ENCODE measurements around the gene ZC3H7A. TPM values are rescaled to one million over a fixed set of nuclear protein-coding genes. Genes with fewer than 3 reads are reported as not detected.
A peak's percentile ranks its signal among the peaks of the same experiment; 100 is the strongest.

Gene ZC3H7A
- total and polyA plus RNA-seq, 2 of the 13 experiments (the other 11 are each of a cell fraction or from before 2014, with no cell fraction given), result 29.2 to 36.8 TPM

DNA sequence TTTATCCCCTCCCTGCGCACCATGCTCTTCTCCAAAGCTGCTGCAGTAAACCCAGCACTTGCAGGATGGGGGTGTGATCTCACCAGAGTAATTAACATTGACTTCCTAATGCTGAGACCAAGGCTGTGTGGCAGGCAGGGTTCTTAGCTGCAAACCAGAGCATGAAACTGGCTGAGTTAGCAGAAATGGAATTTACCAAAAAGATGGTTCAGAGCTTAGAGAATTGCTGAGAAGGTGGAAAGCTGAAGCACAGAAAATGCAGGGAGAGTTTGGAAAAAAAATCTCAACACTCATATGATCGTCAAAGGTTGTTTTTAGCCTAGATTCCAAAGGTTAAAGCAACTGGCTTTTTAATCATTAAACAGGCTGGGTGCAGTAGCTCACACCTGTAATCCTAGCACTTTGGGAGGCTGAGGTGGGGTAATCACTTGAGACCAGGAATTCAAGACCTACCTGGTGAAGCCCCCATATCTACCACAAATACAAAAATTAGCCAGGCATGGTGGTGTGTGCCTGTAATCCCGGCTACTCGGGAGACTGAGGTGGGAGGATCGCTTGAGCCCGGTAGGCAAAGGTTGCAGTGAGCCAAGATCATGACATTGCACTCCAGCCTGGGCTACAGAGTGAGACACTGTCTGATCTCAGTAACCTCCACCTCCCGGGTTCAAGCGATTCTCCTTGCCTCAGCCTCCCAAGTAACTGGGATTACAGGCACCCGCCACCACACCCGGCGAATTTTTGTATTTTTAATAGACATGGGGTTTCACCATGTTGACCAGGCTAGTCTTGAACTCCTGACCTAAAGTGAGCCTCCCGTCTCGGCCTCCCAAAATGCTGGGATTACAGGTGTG is 48.4 kb downstream of the ZC3H7A start (continued):
- TF ChIP-seq CCDC6 (CRISPR knock-in tag; IDR thresholded peaks at IDR 0.05) (0 out of 2 replicates have a peak, but pooled peaks have one; percentile 60), ZNF766 (CRISPR knock-in tag; IDR thresholded peaks at IDR 0.05; ENCODE audit: borderline replicate concordance) (0 out of 2 replicates have a peak, but pooled peaks have one; percentile 33), SMARCC2 (IDR thresholded peaks at IDR 0.05) (0 out of 2 replicates have a peak, but pooled peaks have one; percentile 56), ZNF138 (CRISPR knock-in tag; IDR thresholded peaks at IDR 0.05; ENCODE audit: low read depth) (peak; percentile 59; the same call in 1 of the 2 replicates), PITX1 (CRISPR knock-in tag; IDR thresholded peaks at IDR 0.05) (peak; percentile 89), ZNF333 (CRISPR knock-in tag; IDR thresholded peaks at IDR 0.05; ENCODE audit: borderline replicate concordance) (no peak), RFX3 (CRISPR knock-in tag; IDR thresholded peaks at IDR 0.05) (no peak), MTA3 (CRISPR knock-in tag; IDR thresholded peaks at IDR 0.05) (no peak), WIZ (CRISPR knock-in tag; IDR thresholded peaks at IDR 0.05) (no peak; the same call in 1 of the 2 replicates), ELF1 (CRISPR knock-in tag; IDR thresholded peaks at IDR 0.05) (no peak), BHLHE40 (IDR thresholded peaks at IDR 0.05; ENCODE audit: low read length) (no peak), FOXJ3 (CRISPR knock-in tag; IDR thresholded peaks at IDR 0.05; ENCODE audit: borderline replicate concordance) (peak; percentile 74; the same call in 1 of the 2 replicates), ZNF256 (CRISPR knock-in tag; conservative IDR thresholded peaks at IDR 0.05) (peak; percentile 79; the same call in 1 of the 2 replicates), SALL1 (CRISPR knock-in tag; IDR thresholded peaks at IDR 0.05) (peak; percentile 71), JUN (CRISPR knock-in tag; IDR thresholded peaks at IDR 0.05) (no peak), SMYD3 (CRISPR knock-in tag; IDR thresholded peaks at IDR 0.05) (no peak), ZNF225 (CRISPR knock-in tag; IDR thresholded peaks at IDR 0.05) (0 out of 2 replicates have a peak, but pooled peaks have one; percentile 15), MBNL3 (CRISPR knock-in tag; conservative IDR thresholded peaks at IDR 0.05) (no peak), ZFP36 (IDR thresholded peaks at IDR 0.05; ENCODE audit: borderline replicate concordance, low read depth, low read length, partially characterized antibody) (no peak), STAT5B (CRISPR knock-in tag; IDR thresholded peaks at IDR 0.05) (no peak), MED8 (CRISPR knock-in tag; IDR thresholded peaks at IDR 0.05; ENCODE audit: insufficient replicate concordance) (no peak), ZNF292 (CRISPR knock-in tag; IDR thresholded peaks at IDR 0.05; ENCODE audit: borderline replicate concordance, low read depth) (peak; percentile 81), MIXL1 (CRISPR knock-in tag; IDR thresholded peaks at IDR 0.05) (peak; percentile 95), ETV5 (CRISPR knock-in tag; IDR thresholded peaks at IDR 0.05; ENCODE audit: borderline replicate concordance) (no peak), PLSCR1 (CRISPR knock-in tag; IDR thresholded peaks at IDR 0.05; ENCODE audit: borderline replicate concordance) (no peak)
- TF ChIP-seq, protein P1, sequence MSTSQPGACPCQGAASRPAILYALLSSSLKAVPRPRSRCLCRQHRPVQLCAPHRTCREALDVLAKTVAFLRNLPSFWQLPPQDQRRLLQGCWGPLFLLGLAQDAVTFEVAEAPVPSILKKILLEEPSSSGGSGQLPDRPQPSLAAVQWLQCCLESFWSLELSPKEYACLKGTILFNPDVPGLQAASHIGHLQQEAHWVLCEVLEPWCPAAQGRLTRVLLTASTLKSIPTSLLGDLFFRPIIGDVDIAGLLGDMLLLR (CRISPR knock-in tag; IDR thresholded peaks at IDR 0.05), result no peak
- TF ChIP-seq, protein P2, sequence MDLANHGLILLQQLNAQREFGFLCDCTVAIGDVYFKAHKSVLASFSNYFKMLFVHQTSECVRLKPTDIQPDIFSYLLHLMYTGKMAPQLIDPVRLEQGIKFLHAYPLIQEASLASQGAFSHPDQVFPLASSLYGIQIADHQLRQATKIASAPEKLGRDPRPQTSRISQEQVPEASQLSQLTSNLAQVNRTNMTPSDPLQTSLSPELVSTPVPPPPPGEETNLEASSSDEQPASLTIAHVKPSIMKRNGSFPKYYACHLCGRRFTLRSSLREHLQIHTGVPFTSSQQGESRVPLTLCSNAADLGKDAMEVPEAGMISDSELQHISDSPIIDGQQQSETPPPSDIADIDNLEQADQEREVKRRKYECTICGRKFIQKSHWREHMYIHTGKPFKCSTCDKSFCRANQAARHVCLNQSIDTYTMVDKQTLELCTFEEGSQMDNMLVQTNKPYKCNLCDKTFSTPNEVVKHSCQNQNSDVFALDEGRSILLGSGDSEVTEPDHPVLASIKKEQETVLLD (CRISPR knock-in tag; IDR thresholded peaks at IDR 0.05; ENCODE audit: low read depth), result no peak
- TF ChIP-seq, protein P3, sequence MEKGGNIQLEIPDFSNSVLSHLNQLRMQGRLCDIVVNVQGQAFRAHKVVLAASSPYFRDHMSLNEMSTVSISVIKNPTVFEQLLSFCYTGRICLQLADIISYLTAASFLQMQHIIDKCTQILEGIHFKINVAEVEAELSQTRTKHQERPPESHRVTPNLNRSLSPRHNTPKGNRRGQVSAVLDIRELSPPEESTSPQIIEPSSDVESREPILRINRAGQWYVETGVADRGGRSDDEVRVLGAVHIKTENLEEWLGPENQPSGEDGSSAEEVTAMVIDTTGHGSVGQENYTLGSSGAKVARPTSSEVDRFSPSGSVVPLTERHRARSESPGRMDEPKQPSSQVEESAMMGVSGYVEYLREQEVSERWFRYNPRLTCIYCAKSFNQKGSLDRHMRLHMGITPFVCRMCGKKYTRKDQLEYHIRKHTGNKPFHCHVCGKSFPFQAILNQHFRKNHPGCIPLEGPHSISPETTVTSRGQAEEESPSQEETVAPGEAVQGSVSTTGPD (CRISPR knock-in tag; IDR thresholded peaks at IDR 0.05), result no peak

Data from HepG2 (cell line).